ENCODE data around the gene B3GNT7.
"Not testable (repeated sequence)": the region's sequence is repeated elsewhere in the genome, so short reads cannot be mapped to it uniquely, and the experiment has no call there.

B3GNT7 gene

DNA sequence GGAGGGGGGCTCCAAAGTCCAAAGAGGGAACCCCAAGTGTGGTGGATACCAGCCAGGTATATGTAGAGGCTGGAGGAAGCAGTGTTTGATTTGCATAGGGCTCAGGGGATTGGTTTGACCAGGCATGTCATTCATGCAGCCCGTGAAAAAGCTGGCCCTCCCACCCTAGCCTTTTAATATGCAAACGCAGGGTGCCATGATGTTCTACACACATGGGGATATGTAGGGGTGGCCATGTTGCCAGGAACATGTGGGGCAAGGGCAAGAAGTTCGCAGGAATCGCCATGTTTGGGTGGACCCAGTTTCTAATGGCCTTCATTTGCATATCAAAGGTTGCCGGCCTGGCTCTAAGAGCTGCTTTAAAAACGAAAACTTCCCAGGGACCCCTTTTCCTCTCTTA is 33.6 kb downstream of the B3GNT7 start:
- no peak for DNase-seq

- no peak for DNase-seq
These were observed 34.4 kb downstream of the B3GNT7 start for GRCh38 chr2:231429901-231430300.

GRCh38 chr2:231430437-231430836 is 34.9 kb downstream of the B3GNT7 start:
- not testable (repeated sequence) for DNase-seq

GRCh38 chr2:231431606-231432005 is 36.1 kb downstream of the B3GNT7 start:
- no peak for DNase-seq

- DNase-seq = no peak
These were observed 38.5 kb downstream of the B3GNT7 start for GRCh38 chr2:231433990-231434389.

GRCh38 chr2:231436957-231437356 is 41.4 kb downstream of the B3GNT7 start:
- no peak for DNase-seq

- DNase-seq = no peak
These were observed 54.1 kb downstream of the B3GNT7 start for GRCh38 chr2:231449503-231450054.

- DNase-seq = no peak
These were observed 55.1 kb downstream of the B3GNT7 start for GRCh38 chr2:231450548-231450989.

All from fibroblast of skin of scalp (primary cell).